OCI-M1 (cell line): ENCODE measurements around the gene TBC1D28.
"Not testable (repeated sequence)": the region's sequence is repeated elsewhere in the genome, so short reads cannot be mapped to it uniquely, and the experiment has no call there.

Source experiments
- DNase-seq: peaks from one replicate; lab custom pipeline; 2025; lab: John Stamatoyannopoulos, UW

TBC1D28 gene

GRCh38 chr17:18644291-18644690 lies at the start of gene TBC1D28:
TSS of gene TBC1D28 (minus strand) at chr17:18644391. CDS start at chr17:18641352, 3,039 bp downstream.
- not testable (repeated sequence) for DNase-seq

- DNase-seq: not testable (repeated sequence)
These were observed 38.5 kb upstream of the TBC1D28 start for GRCh38 chr17:18682668-18683067.

- DNase-seq: peak; percentile 57
These were observed 37.8 kb upstream of the TBC1D28 start, which contains the start of gene FOXO3B for GRCh38 chr17:18681767-18682571. TSS of gene FOXO3B (minus strand) at chr17:18682314. CDS start at chr17:18681651, 663 bp downstream.

GRCh38 chr17:18677381-18677780 lies 33.2 kb upstream of the TBC1D28 start:
- DNase-seq: not testable (repeated sequence)

- not testable (repeated sequence) for DNase-seq
These were observed 32.7 kb upstream of the TBC1D28 start for GRCh38 chr17:18676928-18677327.

GRCh38 chr17:18672395-18673227 lies 28.4 kb upstream of the TBC1D28 start:
- DNase-seq: not testable (repeated sequence)

GRCh38 chr17:18668625-18669024 lies 24.4 kb upstream of the TBC1D28 start:
- not testable (repeated sequence) for DNase-seq

- DNase-seq: not testable (repeated sequence)
These were observed 23.3 kb upstream of the TBC1D28 start for GRCh38 chr17:18667535-18667934.

- DNase-seq: not testable (repeated sequence)
These were observed 22.1 kb upstream of the TBC1D28 start for GRCh38 chr17:18666326-18666725.

GRCh38 chr17:18661924-18662624 lies 17.9 kb upstream of the TBC1D28 start:
- not testable (repeated sequence) for DNase-seq

GRCh38 chr17:18650094-18650493 lies 5.9 kb upstream of the TBC1D28 start:
- not testable (repeated sequence) for DNase-seq

GRCh38 chr17:18643124-18643523 lies 1.1 kb downstream of the TBC1D28 start:
- DNase-seq: not testable (repeated sequence)

- DNase-seq: peak; percentile 2
These were observed 5.8 kb downstream of the TBC1D28 start for GRCh38 chr17:18638357-18638756.

- DNase-seq: not testable (repeated sequence)
These were observed 8.0 kb downstream of the TBC1D28 start for GRCh38 chr17:18636237-18636636.

- DNase-seq: not testable (repeated sequence)
These were observed 8.4 kb downstream of the TBC1D28 start for GRCh38 chr17:18635773-18636172.

GRCh38 chr17:18634550-18635263 lies 9.5 kb downstream of the TBC1D28 start:
- DNase-seq: not testable (repeated sequence)

GRCh38 chr17:18626152-18626870 lies 17.9 kb downstream of the TBC1D28 start:
- DNase-seq: no peak

- peak; percentile 76 for DNase-seq
These were observed 18.6 kb downstream of the TBC1D28 start for GRCh38 chr17:18625509-18626104.

- not testable (repeated sequence) for DNase-seq
These were observed 19.2 kb downstream of the TBC1D28 start for GRCh38 chr17:18624862-18625501.

GRCh38 chr17:18617613-18618012 lies 26.6 kb downstream of the TBC1D28 start:
- DNase-seq: not testable (repeated sequence)
